AG08395 (cell line): ENCODE measurements around the gene PIP4K2A.
"Not testable (repeated sequence)": the region's sequence is repeated elsewhere in the genome, so short reads cannot be mapped to it uniquely, and the experiment has no call there.

Experiments
- DNase-seq: peaks from one replicate; pipeline ENCODE4 v3.0.0; 2012; ENCODE audit warnings: mixed read lengths, low spot score

Gene PIP4K2A

DNA sequence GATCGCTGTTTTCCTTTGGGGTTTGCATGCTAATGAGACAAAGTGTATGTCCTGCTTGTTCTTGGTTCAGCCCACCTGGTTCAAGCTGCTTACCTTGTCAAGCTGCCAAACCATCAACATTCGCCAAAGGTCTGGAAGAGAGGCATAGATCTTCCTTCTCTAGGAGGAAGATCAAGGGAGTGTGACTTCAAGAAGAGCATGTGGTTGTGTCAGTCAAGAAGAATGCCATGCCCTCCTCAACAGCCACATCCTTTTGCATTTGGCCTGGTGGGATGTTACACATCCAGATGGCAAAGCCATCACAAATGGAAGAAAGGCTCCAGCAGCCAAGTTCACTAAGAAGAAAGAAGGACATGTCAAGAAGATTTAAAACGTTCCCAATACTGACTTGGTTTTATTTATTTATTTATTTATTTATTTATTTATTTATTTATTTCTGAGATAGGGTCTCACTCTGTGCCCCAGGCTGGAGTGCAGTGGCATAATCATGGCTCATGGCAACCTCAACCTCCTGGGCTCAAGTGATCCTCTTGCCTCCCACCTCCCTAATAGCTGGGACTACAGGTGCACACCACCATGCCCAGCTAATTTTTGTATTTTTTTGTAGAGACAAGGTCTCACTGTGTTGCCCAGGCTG lies 5.1 kb upstream of the PIP4K2A start:
- DNase-seq = no peak

DNA sequence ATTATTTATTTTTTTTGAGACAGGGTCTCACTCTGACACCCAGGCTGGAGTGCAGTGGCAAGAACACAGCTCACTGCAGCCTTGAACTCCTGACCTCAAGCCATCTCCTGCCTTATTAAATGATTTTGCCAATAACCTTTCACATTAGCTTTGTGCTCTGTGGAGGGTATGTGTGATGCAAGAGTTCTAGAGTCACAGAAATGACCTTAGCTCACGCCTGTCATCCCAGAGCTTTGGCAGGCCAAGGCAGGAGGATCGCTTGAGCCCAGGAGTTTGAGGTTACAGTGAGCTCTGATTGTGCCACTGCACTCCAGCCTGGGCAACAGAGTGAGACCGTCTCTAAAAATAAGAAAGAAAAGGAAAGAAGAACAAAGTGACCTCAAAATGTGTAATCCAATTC lies 4.3 kb upstream of the PIP4K2A start:
- DNase-seq = not testable (repeated sequence)

DNA sequence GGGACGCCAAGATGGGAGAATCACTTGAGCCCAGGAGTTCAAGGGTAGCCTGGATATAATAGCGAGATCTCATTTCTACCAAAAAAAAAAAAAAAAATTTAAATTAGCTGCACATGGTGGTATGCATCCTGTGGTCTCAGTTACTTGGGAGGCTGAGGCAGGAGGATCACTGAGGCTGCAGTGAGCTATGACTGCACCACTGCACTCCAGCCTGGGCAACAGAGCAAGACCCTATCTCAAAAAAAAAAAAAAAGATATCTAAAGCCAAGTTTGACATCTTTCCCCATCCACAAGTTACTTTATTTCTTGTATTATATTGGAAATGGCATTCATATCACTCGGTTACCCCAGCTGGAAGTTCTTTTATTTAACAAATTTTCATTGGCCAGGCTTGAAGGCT lies 3.4 kb upstream of the PIP4K2A start:
- DNase-seq = no peak

DNA sequence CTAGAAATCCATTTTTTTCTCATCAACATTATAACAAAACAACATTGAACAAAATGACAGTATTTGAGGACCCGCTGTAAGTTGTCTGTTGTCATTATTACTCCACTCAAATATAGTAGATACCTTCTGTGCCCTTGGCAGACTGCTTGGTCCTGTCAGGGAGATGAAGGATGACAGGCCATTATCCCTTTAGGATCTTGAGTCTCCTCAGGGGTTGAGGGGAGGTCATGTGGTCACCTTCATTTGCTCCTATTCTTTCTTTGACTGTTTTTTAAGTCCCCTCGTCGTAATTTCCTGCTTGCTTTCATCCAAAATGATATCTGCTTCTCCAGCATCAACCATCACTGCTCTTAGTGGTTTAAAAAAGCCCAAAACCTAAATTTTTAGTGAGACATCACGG lies 2.6 kb upstream of the PIP4K2A start:
- no peak for DNase-seq

DNA sequence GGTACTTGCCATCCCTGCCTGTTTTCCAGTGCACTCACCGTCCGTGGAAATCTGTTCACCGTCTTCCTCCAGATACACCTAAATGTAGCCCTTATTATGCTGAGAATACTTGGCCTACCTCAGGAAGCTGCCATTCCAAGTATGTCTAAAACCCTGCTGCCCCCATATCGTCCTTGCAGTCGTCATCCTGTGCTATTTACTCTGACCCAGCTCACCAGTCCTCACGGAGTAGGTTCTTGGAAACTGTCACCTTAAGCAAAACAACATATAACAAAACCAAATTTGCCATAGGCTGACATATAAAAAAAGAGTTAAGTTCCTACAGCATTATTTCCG lies 880 bp upstream of the PIP4K2A start:
- DNase-seq = no peak

DNA sequence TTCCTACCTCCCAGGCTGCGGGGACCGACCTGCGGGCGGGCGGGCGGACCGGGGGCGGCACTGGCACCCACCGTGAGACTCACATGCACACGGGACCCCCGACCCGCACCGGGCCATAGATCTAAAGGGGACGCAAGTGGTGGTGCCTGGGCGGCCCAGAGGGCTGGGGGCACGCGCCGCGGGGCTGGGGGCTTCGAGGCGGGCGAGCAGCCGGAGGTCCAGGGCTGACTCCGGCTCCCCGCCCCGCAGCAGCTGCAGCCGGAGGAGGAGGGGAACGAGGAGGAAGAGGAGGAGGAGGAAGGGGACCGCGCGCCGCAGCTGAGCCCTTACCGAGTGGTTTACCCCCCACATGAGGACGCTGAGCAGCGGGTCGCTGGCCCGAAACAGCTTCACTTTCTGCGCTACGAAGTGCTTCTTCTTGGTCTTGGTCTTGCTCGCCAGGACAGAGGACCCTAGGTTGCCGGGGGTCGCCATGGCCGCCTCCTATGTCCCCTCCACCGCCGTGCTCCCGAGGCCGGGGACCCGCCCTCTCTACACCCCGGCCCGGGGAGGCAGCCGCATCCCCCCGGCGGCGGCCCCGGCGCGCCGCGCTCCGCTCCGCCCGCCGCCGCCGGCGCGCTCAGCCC lies 412 bp downstream of the PIP4K2A start:
- DNase-seq = no peak

DNA sequence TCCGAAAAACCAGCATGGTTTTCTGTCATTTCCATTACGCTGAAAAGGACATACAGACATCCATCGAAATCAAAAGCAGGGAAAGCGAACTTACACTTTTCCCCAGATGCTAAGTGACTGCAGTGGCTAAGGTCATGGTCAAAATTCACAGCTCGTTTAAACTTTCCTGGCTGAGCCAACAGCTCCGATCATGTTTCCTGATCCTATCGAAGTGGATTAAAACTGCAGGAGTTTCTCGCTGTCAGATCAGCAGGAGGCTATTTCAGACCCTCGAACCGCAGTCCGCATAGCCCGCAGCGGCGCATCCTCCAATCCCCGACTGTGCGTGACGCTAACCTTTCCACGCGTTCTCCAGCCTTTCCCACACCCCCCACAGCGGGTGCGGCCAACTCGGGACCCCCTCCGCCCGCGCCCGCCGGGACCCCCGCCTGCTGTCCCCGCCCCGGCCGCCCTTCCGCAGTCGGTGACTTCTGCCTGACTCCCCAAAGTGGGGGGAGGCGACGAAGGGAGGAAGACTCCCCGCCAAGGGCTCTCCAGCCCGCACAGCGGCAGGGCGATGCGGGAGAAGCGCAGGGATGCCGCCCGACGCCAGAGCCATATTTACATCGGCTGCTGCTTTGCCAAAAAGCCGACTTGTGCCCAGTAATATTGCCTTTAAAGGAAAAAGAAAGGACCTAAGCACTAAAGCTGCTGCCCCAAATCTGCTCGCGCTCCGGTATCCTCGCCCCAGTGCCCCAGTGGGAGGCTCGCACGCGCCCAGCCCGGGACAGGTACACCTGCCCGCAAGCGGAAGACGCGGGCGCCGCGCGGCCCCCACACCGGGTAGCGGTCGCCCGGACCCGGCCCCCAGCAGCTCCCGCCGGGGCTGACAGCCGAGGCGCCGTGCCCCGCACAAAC lies 1.2 kb downstream of the PIP4K2A start:
- no peak for DNase-seq

DNA sequence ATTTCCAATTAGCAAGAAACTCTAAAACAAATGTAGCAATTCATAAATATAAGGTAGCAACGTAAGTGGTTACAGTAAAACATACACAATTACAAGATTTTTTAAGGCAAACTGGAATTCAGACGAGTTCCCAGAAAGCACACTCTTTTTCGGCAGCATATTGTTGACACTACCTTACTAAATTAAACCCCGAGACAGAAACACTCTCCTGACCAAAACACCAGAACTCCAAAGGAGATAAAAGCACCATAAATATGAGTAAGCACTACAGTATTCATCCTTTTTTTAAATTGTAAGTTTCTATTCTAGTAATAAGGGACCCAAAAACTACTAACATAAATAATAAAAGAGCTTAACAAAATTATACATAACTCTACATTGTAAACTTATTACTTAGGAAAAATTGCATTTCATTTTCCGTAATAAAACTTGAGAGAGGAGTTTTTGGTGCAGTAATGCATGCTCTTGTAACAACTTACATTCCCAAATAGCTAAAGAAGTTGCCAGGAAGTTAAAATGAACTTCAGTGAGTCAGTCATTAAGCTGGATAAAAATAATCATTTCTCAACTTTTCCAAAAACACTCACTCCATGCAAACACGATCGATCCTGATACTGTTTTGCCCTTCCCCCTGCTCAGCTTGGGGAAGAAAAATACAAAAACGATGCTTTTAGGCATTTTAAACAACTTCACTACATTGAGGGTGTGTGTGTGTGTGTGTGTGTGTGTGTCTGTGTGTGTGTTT lies 2.0 kb downstream of the PIP4K2A start:
- peak; percentile 49 for DNase-seq

DNA sequence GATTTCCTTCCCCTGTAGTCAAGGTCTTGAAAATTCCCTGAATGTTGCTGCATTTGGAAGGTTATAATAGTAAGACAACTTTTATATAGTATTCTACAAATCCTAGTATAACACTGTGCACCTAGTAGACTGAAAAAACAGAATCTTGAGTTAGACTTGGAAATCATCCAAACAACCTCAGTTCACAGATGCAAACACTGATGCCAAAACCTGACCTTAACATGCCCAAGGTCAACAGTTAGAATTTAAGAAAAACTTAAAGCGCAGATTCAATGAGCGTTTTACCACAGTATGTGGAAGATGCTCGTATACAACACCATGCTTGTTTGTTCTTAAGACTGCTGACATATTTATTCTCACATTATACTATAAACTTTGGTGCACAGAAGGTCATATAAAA lies 3.0 kb downstream of the PIP4K2A start:
- DNase-seq = no peak

DNA sequence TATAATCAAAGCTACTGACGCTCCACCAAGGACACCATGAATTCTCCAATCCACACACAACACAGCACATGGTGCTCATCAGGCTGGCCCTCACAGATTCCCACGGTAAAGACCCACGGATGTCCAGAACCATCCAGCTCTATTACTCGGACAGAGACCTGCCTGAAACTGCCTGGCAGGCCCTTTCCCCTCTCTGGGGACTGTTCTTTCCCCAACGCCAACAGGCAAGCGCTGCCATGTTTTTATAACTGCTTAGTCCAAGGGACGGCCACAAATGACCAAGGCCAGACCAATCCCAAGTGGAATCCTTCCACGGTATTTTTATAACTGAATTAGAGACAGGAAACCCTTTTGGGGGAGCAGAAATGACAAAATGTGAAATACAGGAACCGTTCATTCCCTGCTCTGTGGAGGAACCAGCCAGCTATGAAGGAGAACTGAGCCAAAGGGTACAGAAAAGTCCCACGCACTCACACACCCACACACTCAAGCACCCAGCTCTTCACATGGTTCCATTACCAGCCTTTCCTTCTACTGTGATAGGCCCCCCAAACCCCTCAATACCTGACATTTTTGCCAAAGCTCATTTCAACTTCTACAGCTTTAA lies 4.1 kb downstream of the PIP4K2A start:
- no peak for DNase-seq

DNA sequence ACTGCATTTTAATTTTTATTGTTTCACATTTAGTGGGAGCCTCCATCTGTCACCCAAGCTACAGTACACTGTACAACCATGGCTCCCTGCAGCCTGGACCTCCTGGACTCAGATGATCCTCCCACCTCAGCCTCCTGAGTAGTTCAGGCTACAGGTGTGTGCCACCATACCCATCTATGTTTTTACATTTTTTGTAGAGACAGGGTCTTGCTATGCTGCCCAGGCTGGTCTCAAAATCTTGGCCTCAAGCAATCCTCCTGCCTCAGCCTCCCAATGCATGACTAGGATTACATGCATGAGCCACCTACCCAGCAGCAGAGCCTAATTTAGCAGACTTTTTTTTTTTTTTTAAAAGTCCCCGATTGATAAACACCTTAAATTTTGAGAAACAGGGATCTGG lies 5.6 kb downstream of the PIP4K2A start:
- no peak for DNase-seq

DNA sequence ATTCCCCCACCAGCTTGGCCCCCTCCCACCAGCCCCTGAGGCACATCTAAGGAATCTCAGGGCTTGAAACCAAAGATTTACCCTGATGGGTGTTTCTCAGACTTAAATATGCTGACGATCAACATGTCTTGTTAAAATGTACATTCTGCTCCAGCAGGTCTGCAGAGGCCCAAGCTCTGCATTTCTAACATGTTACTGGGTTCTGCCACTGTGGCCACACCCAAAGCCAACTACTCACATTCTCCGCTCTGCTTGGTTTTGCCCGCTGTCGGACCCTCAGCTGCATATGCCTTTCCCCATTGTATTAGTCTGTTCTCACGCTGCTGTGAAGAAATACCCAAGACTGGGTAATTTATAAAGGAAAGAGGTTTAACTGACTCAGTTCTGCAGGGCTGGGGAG lies 8.9 kb downstream of the PIP4K2A start:
- DNase-seq = no peak

DNA sequence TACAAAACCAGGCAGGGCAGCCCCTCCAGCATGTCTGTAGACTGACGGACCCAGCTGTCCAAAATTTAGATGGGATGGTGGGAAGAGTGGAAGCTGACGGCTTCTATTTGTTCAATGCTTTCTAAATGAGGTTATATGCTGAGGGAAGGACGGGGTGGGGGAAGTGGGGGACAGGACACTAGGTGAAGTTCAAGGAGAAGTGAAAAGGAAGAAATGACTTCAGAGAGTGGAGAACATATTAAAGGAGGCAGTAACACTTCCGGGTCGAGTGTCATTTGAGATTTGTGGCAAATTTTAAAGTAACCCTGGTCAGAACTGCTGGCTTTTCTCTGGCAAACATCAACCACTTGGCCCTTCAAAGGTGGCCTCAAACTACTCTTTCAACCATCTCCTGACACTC lies 9.4 kb downstream of the PIP4K2A start:
- DNase-seq = no peak

DNA sequence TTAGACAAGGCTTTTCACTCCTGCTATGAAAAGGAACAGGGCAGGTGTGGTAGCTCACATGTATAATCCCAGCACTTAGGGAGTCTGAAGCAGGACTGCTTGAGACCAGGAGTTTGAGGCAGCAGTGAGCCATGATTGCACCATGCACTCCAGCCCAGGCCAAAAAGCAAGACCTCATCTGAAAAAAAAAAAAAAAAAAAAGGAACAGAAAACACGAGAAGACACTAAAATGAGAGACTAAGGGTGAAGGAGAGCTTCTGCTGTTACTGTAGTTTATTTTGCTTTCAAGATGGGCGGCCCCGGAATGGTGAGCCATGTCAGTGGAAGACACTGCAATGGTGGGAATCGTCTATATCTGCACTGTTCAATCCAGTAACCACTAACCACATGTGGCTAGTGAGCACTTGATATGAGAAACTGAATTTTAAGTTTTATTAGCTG lies 9.9 kb downstream of the PIP4K2A start:
- DNase-seq = no peak

DNA sequence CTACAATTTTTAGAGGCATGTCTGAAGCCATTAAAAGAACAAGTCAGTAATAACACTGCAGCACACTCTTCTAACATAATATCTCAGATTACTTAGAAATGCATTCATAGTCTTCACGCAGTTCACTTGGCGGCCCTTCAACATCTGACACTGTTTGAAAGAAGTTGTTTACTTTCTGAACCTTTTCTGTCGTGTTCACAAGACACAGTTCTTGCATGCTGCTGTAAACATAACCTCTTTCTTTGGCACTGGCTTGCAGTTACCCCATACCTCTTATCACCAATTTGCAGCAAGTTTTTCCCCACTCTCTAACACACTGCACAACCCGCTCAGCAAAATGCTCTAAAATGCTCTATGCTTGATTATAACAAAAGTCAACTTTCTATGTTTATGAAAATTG lies 12.0 kb downstream of the PIP4K2A start:
- no peak for DNase-seq

DNA sequence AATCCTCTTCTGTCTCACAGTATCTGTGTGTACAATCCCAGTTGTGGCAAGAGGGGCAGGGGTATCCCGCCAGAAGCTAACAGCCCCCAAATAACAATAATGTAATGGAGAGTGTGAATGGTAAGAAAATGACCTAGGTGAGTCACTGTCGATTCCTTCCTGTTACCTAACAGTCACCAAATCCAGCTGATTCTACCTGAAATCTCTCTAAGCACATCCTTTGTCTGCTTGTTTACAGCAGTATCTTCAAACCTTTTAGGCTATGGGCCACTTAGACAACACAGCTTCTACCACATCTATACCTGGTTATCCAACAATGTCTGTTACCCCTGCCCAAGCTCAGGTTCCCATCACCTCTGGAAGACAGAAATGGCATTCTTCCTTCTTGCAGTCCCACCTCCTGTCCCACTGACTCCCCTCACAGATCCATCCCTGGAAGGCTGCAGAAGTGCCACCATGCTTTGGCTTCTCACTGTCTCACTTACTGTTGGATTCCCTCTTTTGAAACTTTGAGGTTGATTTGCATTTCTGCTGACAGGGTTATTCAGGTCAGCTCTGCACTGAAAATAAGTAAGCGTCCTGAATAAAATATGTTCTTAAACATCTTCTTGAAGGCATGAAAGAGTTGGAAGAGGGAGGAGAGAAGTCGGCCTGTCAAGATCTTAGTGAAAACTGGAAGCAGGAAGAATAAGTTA lies 13.1 kb downstream of the PIP4K2A start:
- DNase-seq = no peak

DNA sequence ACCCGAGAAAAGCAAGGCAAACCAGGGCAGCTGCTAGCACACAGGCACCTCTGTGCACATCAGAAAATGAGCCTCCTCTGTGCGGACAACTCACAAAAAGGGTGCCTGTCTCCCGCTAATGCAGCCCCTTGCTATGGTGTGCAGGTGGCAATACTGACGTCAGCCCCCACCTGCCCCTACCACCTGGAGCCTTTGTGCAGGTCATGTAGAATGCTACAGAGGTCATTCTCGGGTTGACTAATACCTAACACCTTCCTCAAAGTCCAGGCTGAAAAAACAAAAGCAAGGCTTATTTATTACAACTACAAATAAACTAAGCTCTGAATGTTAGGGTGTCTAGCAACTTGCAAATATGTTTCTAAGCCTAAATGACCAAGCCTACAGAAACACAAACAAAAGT lies 13.9 kb downstream of the PIP4K2A start:
- DNase-seq = no peak

DNA sequence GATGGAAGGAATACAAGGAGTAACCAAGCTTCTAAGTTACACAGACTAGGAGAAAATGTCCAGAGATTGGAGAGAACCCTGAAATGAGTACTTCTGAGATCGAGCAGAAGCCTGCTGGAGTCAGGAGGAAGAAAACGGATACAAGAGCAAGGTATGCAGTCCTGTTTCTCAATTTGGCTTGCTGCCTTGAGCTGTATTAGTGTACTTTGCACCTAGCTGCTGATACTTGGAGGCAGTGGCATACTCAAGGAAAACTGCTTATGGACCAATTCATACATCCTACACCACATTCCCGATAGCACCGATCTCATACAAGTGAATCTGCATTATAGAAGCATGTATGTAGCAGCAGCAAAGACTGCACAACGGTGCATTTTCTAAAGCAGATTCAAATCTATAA lies 14.4 kb downstream of the PIP4K2A start:
- no peak for DNase-seq

DNA sequence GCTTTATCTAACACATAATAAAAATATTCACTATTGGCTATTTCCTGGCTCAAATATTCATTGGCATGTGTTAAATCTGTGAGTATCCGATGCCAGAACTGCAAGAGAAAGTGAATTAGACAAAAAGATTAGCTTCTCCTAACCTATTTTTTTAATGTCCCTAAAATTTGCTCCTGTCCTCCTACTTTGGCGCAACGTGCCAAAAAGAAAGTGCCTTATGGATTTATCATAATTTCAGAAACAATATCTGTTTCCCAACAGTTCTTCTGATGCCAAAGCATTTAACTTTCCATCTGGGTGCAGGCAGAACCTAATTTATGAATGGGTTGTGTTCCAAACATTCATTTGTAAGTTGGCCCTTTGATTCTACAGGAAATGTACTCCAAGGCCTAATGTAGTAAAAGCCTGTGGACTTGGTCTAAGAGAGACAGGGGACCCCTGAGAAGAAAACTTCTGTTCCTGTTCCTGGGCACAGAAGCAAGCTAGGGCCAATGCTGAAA lies 15.4 kb downstream of the PIP4K2A start:
- no peak for DNase-seq

DNA sequence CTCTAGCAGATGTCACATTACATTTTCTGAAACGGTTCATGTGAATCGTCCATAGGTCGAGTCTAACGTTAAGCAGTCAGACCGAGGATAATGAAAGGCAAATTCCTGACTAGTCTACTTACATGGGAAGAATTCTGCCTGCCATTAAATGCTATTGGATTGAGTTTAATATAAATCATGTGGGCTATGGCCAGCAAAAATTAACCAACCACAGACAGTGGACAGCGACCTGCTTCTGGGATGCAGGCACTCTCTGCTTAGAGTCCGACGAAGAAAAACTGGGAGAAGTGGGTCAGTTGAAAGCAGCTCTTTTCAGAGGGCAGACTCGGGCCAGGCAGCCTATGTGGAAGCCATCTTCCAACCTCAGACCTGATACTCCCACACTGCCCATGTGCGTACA lies 16.6 kb downstream of the PIP4K2A start:
- no peak for DNase-seq

DNA sequence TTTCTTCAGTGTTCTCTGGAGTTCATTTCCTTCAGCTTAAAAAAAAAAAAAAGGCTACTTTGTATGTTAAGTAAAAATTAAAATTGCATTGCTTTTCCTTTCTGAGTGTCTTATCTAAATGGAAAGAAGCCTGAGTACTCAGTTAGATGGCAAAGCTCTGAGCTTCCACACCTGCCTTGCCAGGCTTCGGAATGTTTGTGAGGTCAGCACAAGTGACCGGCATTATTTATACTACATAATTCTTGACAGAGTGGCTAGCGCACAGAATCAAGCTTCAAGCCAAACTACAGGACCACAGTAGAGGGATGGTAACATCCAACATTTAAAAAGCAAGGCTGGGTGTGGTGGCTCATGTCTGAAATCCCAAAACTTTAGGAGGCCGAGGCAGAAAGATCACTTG lies 17.3 kb downstream of the PIP4K2A start:
- no peak for DNase-seq
